ENCODE data around the gene CAPN7. TPM values are rescaled to one million over a fixed set of nuclear protein-coding genes. Genes with fewer than 3 reads are reported as not detected.

CAPN7 gene
- total and polyA plus RNA-seq, 12 donors: 8.9 to 38.0 (median 26.4) TPM

DNA sequence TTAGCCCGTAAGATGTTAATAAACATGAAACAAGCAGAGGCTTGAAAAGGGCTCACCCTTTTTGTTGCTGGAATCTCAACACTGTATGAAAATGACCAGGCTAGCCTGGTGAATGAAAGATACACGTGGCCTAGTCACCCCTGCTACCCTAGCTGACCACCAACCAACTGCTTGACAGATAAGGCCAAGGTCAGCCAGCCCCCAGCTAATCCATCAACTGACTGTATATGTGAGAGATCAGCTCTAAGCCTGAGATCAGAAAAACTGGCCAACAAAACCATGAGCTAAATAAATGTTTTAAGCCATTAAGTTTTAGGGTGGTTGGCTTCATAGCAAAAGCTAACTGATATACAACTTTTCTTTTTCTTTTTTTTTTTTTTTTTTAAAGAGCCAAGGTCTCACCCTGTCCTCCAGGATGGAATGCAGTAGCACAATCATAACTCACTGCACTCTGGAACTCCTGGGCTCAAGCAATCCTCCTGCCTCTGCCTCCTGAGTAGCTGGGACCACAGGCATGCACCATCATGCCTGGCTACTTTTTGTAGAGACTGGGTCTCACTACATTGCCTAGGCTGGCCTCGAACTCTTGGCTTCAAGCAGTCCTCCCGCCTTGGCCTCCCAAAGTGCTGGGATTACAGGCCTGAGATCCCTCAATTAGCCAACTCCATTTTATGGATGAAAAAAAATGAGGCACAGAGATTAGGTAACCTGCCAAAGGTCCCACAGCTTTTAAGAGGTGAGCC is 91.7 kb downstream of the CAPN7 start:
- intact Hi-C loops (cut with DNase I): no loop called here
- H3K27ac ChIP-seq: peak overlapping the region in 1 of 10 donors; percentile 96
- H3K36me3 ChIP-seq: peaks cover 0 to 20% (median 0%) of the 10 kb centered on the region in 9 donors
- DNase-seq (no peak), ATAC-seq (no peak)
- no peak overlapping the region for H3K4me3 ChIP-seq
- no peaks in the 10 kb centered on the region for H3K27me3 ChIP-seq
- TF ChIP-seq, protein P1, sequence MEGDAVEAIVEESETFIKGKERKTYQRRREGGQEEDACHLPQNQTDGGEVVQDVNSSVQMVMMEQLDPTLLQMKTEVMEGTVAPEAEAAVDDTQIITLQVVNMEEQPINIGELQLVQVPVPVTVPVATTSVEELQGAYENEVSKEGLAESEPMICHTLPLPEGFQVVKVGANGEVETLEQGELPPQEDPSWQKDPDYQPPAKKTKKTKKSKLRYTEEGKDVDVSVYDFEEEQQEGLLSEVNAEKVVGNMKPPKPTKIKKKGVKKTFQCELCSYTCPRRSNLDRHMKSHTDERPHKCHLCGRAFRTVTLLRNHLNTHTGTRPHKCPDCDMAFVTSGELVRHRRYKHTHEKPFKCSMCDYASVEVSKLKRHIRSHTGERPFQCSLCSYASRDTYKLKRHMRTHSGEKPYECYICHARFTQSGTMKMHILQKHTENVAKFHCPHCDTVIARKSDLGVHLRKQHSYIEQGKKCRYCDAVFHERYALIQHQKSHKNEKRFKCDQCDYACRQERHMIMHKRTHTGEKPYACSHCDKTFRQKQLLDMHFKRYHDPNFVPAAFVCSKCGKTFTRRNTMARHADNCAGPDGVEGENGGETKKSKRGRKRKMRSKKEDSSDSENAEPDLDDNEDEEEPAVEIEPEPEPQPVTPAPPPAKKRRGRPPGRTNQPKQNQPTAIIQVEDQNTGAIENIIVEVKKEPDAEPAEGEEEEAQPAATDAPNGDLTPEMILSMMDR (IDR thresholded peaks at IDR 0.05): no peak
- peaks cover 3 to 74% (median 40%) of the 10 kb centered on the region in 9 donors for H3K4me1 ChIP-seq
- WGBS, 2 donors: 85 to 88% methylated on average over 4 of the region's 4 CpGs
- no peaks in the 10 kb centered on the region for H3K9me3 ChIP-seq

DNA sequence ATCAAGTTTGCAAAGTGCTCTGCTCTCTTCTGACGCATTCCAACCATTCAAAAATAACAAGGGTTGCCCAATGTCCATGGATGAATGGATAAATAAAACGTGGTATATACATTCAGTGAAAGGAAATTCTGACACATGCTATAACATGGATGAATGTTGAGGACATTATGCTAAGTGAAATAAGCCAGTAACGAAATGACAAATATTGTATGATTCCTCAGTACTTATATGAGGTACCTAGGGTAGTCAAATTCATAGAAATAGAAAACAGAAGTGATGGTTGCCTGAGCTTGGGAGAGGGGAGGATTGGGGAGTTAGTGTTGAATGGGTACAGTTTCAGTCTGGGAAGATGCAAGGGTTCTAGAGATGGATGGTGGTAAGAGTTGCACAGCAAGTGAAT is 92.5 kb downstream of the CAPN7 start:
- Histone ChIP-seq H3K36me3 (peaks cover 0 to 27% (median 0%) of the 10 kb centered on the region in 9 donors), H3K9me3 (no peaks in the 10 kb centered on the region), H3K27me3 (no peaks in the 10 kb centered on the region), H3K4me3 (no peak overlapping the region), H3K27ac (peak overlapping the region in 1 of 10 donors; percentile 67), H3K4me1 (peaks cover 0 to 67% (median 36%) of the 10 kb centered on the region in 9 donors)
- 90 to 92% methylated on average over 3 of the region's 3 CpGs for WGBS, 2 donors
- intact Hi-C loops (cut with DNase I): no loop called here
- DNase-seq (no peak), ATAC-seq (no peak)
- TF ChIP-seq, protein P1 (IDR thresholded peaks at IDR 0.05): no peak

DNA sequence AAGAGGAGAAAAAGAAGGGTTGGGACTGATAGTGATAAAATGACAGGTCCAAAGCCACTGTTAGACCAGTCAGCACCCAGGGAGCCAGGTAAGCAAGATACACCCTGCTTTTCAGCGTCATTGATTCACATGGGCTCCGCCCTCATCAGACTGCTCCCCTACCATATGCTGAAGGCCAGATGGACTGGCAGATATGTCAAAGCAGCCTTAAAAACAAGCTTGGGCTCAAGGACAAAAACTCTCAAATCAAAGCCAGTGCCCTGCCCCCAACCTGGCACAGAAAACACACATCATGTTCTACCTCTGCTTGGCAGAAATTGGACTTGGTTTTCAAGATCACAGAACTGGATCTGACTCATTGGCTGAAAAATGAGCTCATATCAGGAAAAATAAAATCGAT is 93.0 kb downstream of the CAPN7 start:
- TF ChIP-seq, protein P1 (IDR thresholded peaks at IDR 0.05): no peak
- ATAC-seq: no peak
- Histone ChIP-seq H3K4me3 (no peak overlapping the region), H3K4me1 (peaks cover 0 to 62% (median 37%) of the 10 kb centered on the region in 9 donors), H3K36me3 (peaks cover 0 to 32% (median 0%) of the 10 kb centered on the region in 9 donors), H3K27ac (peak overlapping the region in 1 of 10 donors; percentile 67), H3K9me3 (no peaks in the 10 kb centered on the region), H3K27me3 (no peaks in the 10 kb centered on the region)
- DNase-seq: no peak
- 86 to 96% methylated on average over 3 of the region's 3 CpGs for WGBS, 2 donors
- intact Hi-C loops (cut with DNase I): no loop called here

DNA sequence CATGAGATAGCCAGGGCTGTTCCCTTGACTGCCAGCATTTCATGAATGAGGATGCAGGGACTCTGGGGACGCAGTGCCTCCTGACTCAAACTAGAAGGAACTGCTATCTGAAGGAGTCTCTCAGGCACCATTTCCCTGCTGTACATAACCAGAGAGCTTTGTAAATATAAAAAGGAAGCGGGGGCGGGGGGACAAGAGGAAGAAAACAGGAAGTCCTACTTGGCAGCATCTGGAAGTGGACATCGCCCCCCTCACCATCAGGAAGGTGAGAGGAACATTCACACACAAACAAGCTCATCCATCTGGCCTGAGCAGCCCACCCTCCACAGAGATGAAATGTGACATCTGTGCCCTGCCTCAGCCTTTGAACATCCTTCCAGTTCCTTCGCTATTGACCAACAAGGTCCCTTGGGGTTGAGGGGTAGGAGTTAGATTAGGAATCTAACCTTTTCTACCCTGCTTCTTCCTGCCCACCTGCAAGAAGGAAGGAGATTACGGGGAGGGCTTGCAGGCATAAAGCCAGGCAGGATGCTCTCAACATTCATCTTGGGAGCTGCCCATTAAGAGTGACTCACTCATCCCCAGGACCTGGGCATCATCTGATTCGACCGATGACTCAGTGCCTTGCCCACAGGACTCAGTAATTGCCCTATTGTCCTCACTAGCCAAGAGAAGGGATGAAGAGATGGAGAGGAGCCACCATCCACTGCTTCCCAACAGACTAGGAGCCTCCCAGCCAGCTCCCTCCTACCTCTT is 94.5 kb downstream of the CAPN7 start:
- Histone ChIP-seq H3K27ac (peak overlapping the region in 5 of 10 donors; percentile 5 to 67 (median 23)), H3K27me3 (no peaks in the 10 kb centered on the region), H3K36me3 (peaks cover 0 to 35% (median 0%) of the 10 kb centered on the region in 9 donors), H3K4me1 (peaks cover 0 to 64% (median 42%) of the 10 kb centered on the region in 9 donors), H3K4me3 (no peak overlapping the region), H3K9me3 (no peaks in the 10 kb centered on the region)
- 49 to 61% methylated on average over 8 of the region's 8 CpGs for WGBS, 2 donors
- TF ChIP-seq, protein P1 (IDR thresholded peaks at IDR 0.05): peak in 4 of 9 donors; percentile 5 to 25 (median 18)
- intact Hi-C loops (cut with DNase I): no loop called here
- DNase-seq (no peak), ATAC-seq (peak in 7 of 8 donors; percentile 32 to 67 (median 43))
